ENCODE data around the gene ACSM5. TPM values are rescaled to one million over a fixed set of nuclear protein-coding genes. Genes with fewer than 3 reads are reported as not detected.

The ACSM5 gene
- total RNA-seq, 6 donors from 2014 or later: 0.89 to 11.5 (median 2.3) TPM

DNA sequence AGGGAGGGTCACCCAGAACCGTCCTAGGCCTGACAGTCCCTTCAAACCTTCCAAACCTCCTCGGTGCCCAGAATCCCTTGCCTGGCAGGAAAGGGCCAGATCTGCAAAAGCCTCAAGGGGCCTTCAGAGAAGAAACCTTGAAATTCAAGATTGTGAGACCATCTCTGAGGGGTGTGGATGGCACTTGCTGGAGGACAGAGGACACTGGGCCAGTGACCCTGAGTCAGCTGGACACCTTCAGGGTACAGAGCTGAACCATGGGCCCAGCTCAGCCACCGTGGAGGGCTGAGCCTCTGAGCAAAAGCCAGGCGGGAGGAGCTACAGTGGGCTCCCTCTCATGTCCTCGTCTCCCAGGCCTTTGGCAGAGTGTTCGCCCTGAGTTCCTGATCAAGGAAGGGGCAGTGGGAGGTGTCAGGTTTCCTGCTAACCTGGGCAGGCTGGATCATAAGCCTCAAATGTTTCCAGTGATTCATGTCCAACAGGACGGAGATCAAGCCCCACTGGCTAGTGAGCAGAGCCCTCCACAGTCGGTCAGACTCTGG is 7.8 kb upstream of the ACSM5 start:
- WGBS, 2 donors: 67 to 75% methylated on average over 4 to 8 of the region's 8 CpGs
- Histone ChIP-seq H3K27ac (no peak overlapping the region), H3K36me3 (no peaks in the 10 kb centered on the region), H3K4me1 (no peaks in the 10 kb centered on the region), H3K4me3 (no peak overlapping the region), H3K27me3 (no peaks in the 10 kb centered on the region), H3K9me3 (no peaks in the 10 kb centered on the region)
- no peak for ATAC-seq (ENCODE audit: low FRiP score in 2 of 2)
- TF ChIP-seq CTCF (IDR thresholded peaks at IDR 0.05): no peak
- TF ChIP-seq POLR2A (IDR thresholded peaks at IDR 0.05): no peak
- no peak for TF ChIP-seq EP300 (IDR thresholded peaks at IDR 0.05)
- TF ChIP-seq POLR2AphosphoS5 (IDR thresholded peaks at IDR 0.05): no peak
- DNase-seq: no peak

- whole genome bisulfite sequencing, 2 donors: 90 to 100% methylated on average over 2 of the region's 2 CpGs
- Histone ChIP-seq H3K4me3 (no peak overlapping the region), H3K9me3 (no peaks in the 10 kb centered on the region), H3K36me3 (no peaks in the 10 kb centered on the region), H3K4me1 (no peaks in the 10 kb centered on the region), H3K27me3 (no peaks in the 10 kb centered on the region), H3K27ac (no peak overlapping the region)
- ATAC-seq (ENCODE audit: low FRiP score in 2 of 2) (no peak), DNase-seq (no peak)
- no peak for TF ChIP-seq EP300 (IDR thresholded peaks at IDR 0.05)
- TF ChIP-seq POLR2A (IDR thresholded peaks at IDR 0.05): no peak
- TF ChIP-seq CTCF (IDR thresholded peaks at IDR 0.05): no peak
- no peak for TF ChIP-seq POLR2AphosphoS5 (IDR thresholded peaks at IDR 0.05)
Observed at GRCh38 chr16:20402651-20403050, 6.7 kb upstream of the ACSM5 start.

DNA sequence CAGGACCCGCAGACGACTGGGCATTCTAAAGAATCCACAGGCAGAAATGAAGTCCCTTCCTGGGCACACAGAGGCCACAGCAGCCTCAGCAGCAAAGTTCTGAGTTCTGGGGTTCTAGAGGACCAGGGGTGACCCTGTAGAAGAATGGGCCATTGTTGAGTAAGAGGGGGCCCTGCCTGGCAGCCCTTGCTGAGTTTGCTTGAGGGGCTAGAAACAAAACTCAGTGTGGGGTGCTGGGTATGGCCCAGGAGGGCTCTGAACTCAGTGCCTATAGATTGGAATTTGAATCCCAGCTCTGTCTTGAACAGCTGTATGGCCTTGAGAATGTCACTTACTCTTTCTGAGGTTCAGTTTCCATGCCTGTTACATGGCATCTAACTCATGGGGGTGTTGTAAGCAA is 4.7 kb upstream of the ACSM5 start, which contains the start of gene PDILT:
TSS of gene PDILT (minus strand) at position 101 of the 400 bp plus-strand sequence. CDS start 5,437 bp downstream, outside the sequence.
- 100% methylated on average over 2 of the region's 2 CpGs for WGBS, 2 donors
- ATAC-seq (ENCODE audit: low FRiP score in 2 of 2) (no peak), DNase-seq (no peak)
- TF ChIP-seq POLR2A (IDR thresholded peaks at IDR 0.05) (no peak), EP300 (IDR thresholded peaks at IDR 0.05) (no peak), CTCF (IDR thresholded peaks at IDR 0.05) (no peak), POLR2AphosphoS5 (IDR thresholded peaks at IDR 0.05) (no peak)
- no peaks in the 10 kb centered on the region for H3K36me3 ChIP-seq
- no peak within 1 kb of the TSS for H3K4me3 ChIP-seq
- H3K27me3 ChIP-seq: no peaks in the 10 kb centered on the region
- H3K9me3 ChIP-seq: no peaks in the 10 kb centered on the region
- H3K27ac ChIP-seq: no peak within 1 kb of the TSS
- H3K4me1 ChIP-seq: peaks cover 0 to 4% (median 0%) of the 10 kb centered on the region in 4 donors

DNA sequence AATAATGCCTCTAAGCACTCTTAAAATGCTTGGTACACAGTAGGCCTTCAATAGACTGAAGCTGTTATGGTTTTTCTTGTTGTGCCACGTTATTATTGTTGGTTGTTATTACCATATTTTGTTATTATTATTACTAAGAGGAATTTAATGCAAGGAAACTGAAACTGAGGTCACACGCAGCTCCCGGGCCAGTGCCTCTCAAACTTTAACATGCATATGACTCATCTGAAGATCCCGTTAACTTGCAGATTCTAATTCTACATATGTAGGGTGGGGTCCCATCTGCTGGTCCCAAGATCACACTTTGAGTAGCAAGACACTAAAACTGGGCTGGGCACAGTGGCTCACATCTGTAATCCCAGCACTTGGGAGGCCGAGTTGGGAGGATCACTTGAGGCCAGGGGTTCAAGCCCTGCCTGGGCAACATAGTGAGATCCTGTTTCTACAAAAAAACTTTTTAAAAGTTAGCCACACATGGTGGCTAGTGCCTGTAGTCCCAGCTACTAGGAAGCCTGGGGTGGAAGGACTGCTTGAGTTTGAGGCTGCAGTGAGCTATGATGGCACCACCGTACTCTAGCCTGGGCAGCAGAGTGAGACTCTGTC is 888 bp downstream of the ACSM5 start:
- Histone ChIP-seq H3K27me3 (no peaks in the 10 kb centered on the region), H3K4me1 (peaks cover 0 to 4% (median 0%) of the 10 kb centered on the region in 4 donors), H3K27ac (peak overlapping the region in 1 of 4 donors; percentile 60), H3K9me3 (no peaks in the 10 kb centered on the region), H3K36me3 (no peaks in the 10 kb centered on the region), H3K4me3 (peak overlapping the region in 1 of 4 donors; percentile 2)
- TF ChIP-seq POLR2AphosphoS5 (IDR thresholded peaks at IDR 0.05): no peak
- TF ChIP-seq EP300 (IDR thresholded peaks at IDR 0.05): no peak
- TF ChIP-seq POLR2A (IDR thresholded peaks at IDR 0.05): no peak
- no peak for TF ChIP-seq CTCF (IDR thresholded peaks at IDR 0.05)
- DNase-seq (peak in 1 of 2 donors; percentile 25), ATAC-seq (ENCODE audit: low FRiP score in 2 of 2) (peak in 1 of 2 donors; percentile 62)
- WGBS, 2 donors: 68 to 77% methylated on average over 6 of the region's 6 CpGs

- DNase-seq (no peak), ATAC-seq (ENCODE audit: low FRiP score in 2 of 2) (no peak)
- no peak overlapping the region for H3K27ac ChIP-seq
- H3K4me3 ChIP-seq: no peak overlapping the region
- H3K36me3 ChIP-seq: no peaks in the 10 kb centered on the region
- no peak for TF ChIP-seq POLR2A (IDR thresholded peaks at IDR 0.05)
- no peak for TF ChIP-seq CTCF (IDR thresholded peaks at IDR 0.05)
- TF ChIP-seq EP300 (IDR thresholded peaks at IDR 0.05): no peak
- H3K9me3 ChIP-seq: no peaks in the 10 kb centered on the region
- H3K27me3 ChIP-seq: no peaks in the 10 kb centered on the region
- H3K4me1 ChIP-seq: peaks cover 0 to 4% (median 0%) of the 10 kb centered on the region in 4 donors
- 84 to 98% methylated on average over 2 of the region's 2 CpGs for WGBS, 2 donors
Observed at GRCh38 chr16:20411055-20411454, 1.7 kb downstream of the ACSM5 start.
